ENCODE measurements around the gene PRH1. TPM values are rescaled to one million over a fixed set of nuclear protein-coding genes. Genes with fewer than 3 reads are reported as not detected.

The PRH1 gene
- total RNA-seq, 1 experiment from 2014 or later, result 10.5 TPM

DNA sequence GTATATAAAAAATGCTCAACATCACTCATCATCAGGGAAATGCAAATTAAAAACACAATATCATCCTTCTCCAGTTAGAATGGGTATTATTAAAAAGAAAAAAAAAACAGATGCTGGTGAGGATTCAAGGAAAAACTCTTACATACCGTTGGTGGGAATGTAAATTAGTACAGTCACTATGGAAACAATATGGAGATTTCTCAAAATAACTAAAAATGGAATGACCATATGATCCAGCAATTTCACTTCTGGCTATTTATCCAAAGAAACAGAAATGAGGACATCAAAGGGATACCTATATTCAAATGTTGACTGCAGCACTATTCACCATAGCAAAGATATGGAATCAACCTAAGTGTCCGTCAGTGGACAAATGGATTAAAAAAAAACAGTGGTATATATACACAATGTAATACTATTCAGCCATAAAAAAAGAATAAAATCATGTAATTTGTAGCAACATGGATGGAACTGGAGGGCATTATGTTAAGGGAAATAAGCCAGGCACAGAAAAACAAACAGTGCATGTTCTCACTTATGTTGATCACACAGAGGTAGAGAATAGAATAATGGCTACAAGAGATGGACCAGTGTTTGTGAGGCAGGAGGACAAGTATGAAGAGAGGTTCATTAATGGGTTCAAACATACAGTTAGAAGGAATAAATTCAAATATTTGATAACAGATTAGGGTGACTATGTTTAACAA, 20.4 kb downstream of the PRH1 start:
- in situ Hi-C loops (cut with HindIII; ENCODE audit: low pct_unique_long_range_greater_than_20kb, low sequenced_read_pairs) (no loop called here), intact Hi-C loops (cut with micrococcal nuclease; ENCODE audit: unreplicated experiment) (no loop called here)
- Histone ChIP-seq H3K36me3 (ENCODE audit: control insufficient read depth, insufficient read depth, low read length) (no peaks in the 10 kb centered on the region), H3K9me3 (ENCODE audit: control insufficient read depth, insufficient read depth, low read depth, low read length) (no peaks in the 10 kb centered on the region), H3K27me3 (ENCODE audit: control insufficient read depth, insufficient read depth, low read length) (no peaks in the 10 kb centered on the region), H3K27ac (ENCODE audit: low read length) (no peak overlapping the region), H3K4me3 (ENCODE audit: low read depth in 2 of 2, low read length in 2 of 2) (no peak overlapping the region), H3K4me1 (ENCODE audit: control insufficient read depth, insufficient read depth, low read length) (no peaks in the 10 kb centered on the region)
- POLR2A ChIA-PET, result no interaction called here
- TF ChIP-seq SIN3A (IDR thresholded peaks at IDR 0.05; ENCODE audit: borderline replicate concordance, insufficient read depth, low read depth, low read length) (no peak), TCF7L2 (IDR thresholded peaks at IDR 0.05; ENCODE audit: low read depth, low read length) (no peak), POLR2AphosphoS5 (IDR thresholded peaks at IDR 0.05; ENCODE audit: low read depth, low read length) (no peak), REST (IDR thresholded peaks at IDR 0.05; ENCODE audit: insufficient read depth in 1 of 2, low read depth in 2 of 2, low read length in 1 of 2) (no peak)
- TF ChIP-seq, protein P1, sequence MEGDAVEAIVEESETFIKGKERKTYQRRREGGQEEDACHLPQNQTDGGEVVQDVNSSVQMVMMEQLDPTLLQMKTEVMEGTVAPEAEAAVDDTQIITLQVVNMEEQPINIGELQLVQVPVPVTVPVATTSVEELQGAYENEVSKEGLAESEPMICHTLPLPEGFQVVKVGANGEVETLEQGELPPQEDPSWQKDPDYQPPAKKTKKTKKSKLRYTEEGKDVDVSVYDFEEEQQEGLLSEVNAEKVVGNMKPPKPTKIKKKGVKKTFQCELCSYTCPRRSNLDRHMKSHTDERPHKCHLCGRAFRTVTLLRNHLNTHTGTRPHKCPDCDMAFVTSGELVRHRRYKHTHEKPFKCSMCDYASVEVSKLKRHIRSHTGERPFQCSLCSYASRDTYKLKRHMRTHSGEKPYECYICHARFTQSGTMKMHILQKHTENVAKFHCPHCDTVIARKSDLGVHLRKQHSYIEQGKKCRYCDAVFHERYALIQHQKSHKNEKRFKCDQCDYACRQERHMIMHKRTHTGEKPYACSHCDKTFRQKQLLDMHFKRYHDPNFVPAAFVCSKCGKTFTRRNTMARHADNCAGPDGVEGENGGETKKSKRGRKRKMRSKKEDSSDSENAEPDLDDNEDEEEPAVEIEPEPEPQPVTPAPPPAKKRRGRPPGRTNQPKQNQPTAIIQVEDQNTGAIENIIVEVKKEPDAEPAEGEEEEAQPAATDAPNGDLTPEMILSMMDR (IDR thresholded peaks at IDR 0.05), result no peak
- no peak for DNase-seq (ENCODE audit: low read depth, low spot score)
- no TSS peak for BruUV-seq (replicated peaks)
- CTCF ChIA-PET, result no interaction called here
- no peak for ATAC-seq

GRCh38 chr12:10861366-10861765, 22.7 kb downstream of the PRH1 start:
- ATAC-seq (no peak), DNase-seq (ENCODE audit: low read depth, low spot score) (no peak)
- H3K36me3 ChIP-seq (ENCODE audit: control insufficient read depth, insufficient read depth, low read length), result no peaks in the 10 kb centered on the region
- no TSS peak for BruUV-seq (replicated peaks)
- TF ChIP-seq POLR2AphosphoS5 (IDR thresholded peaks at IDR 0.05; ENCODE audit: low read depth, low read length), result no peak
- no peak for TF ChIP-seq SIN3A (IDR thresholded peaks at IDR 0.05; ENCODE audit: borderline replicate concordance, insufficient read depth, low read depth, low read length)
- TF ChIP-seq TCF7L2 (IDR thresholded peaks at IDR 0.05; ENCODE audit: low read depth, low read length), result no peak
- no peak for TF ChIP-seq REST (IDR thresholded peaks at IDR 0.05; ENCODE audit: insufficient read depth in 1 of 2, low read depth in 2 of 2, low read length in 1 of 2)
- TF ChIP-seq, protein P1 (IDR thresholded peaks at IDR 0.05), result no peak
- no peaks in the 10 kb centered on the region for H3K27me3 ChIP-seq (ENCODE audit: control insufficient read depth, insufficient read depth, low read length)
- H3K27ac ChIP-seq (ENCODE audit: low read length), result no peak overlapping the region
- POLR2A ChIA-PET, result no interaction called here
- H3K9me3 ChIP-seq (ENCODE audit: control insufficient read depth, insufficient read depth, low read depth, low read length), result no peaks in the 10 kb centered on the region
- CTCF ChIA-PET, result no interaction called here
- H3K4me1 ChIP-seq (ENCODE audit: control insufficient read depth, insufficient read depth, low read length), result no peaks in the 10 kb centered on the region
- in situ Hi-C loops (cut with HindIII; ENCODE audit: low pct_unique_long_range_greater_than_20kb, low sequenced_read_pairs), result no loop called here
- H3K4me3 ChIP-seq (ENCODE audit: low read depth in 2 of 2, low read length in 2 of 2), result no peak overlapping the region
- intact Hi-C loops (cut with micrococcal nuclease; ENCODE audit: unreplicated experiment), result no loop called here
